Esophagus mucosa (tissue), 1 donor: ENCODE results near the gene FOXN3. TPM values are rescaled to one million over a fixed set of nuclear protein-coding genes. Genes with fewer than 3 reads are reported as not detected.

ENCODE experiments used
- ATAC-seq: fragments of 200-7000 bp; cut with Tn5 transposase; one replicate; pipeline ENCODE4 v1.9.1; 2020
- total RNA-seq: library from RNA; stranded (reverse); gene quantifications from one replicate; pipeline ENCODE4 v1.2.4, GENCODE V29; 2023
- donor health status: DM: yes; HTN: yes; CAD: no.

Gene FOXN3
- total RNA-seq, 1 donor from 2014 or later: 40.5 TPM

GRCh38 chr14:89359477-89360222 lies 57.4 kb downstream of the FOXN3 start:
- peak; percentile 8 for ATAC-seq

GRCh38 chr14:89357655-89358297 lies 59.3 kb downstream of the FOXN3 start:
- no peak for ATAC-seq

- ATAC-seq: no peak
Observed at GRCh38 chr14:89356927-89357326, 60.1 kb downstream of the FOXN3 start.

DNA sequence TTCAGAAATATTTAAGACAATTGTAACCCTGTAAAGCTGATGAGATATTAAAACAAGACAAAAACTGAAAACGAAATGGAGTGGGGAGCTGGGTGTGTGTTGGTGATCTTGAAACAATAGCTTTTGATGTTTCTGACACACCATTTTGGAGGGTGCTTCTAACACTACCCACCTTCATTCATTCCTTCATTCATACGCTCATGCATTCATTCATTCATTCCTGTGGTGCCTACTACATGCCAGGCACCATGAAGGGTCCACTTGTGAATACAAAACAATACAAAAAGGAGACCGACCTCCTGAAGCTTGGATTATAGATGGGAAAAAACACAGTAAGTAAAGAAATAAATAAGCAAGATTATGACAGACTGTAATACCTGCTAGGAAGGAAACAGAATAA lies 60.5 kb downstream of the FOXN3 start:
- no peak for ATAC-seq

DNA sequence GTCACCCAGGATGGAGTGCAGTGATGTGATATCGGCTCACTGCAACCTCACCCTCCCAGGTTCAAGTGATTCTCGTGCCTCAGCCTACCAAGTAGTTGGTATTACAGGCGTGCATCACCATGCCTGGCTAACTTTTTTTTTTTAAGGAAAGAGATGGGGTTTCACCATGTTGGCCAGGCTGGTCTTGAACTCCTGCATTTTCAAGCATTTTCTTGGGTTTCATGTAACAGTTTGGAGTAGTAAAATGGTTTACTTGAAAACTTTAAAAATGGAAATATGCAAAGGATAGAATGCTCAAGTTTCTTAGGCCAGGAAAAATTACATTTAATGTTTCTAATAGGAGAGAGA lies 63.3 kb downstream of the FOXN3 start:
- no peak for ATAC-seq

DNA sequence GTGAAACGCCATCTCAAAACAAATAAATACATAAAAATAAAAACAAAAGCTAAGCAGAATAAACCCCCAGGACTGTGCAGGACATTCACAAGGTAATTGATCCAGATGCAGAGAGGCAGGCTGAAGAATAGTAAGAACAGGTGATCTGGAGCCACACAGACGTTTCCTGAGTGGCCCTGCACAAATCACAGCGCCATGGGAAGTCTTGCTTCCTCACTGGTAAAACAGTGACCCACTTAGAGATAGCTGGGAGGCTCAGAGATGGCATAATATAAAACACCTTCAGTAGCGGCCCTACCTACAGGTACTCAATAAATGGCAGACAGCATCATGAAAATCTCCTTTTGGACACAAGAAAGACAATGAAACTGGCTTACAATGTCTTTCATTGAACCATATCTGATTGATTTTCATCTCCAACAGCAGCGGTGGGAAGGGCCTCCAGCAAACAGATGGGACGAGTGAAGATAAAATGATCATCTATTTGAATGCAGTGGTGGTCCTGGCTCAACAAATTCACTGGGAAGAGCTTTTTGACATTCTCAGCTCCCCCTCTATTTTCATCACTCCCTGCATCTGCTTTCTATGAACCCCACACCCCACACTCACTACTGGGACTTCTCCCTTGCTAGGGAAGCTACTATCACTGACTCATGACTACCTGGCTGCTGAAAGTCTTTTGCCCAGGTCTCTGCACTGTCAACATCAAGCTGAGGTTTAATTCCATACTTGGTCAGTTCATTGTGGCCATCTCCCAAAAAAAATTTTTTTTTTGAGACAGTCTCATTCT lies 63.9 kb downstream of the FOXN3 start:
- peak; percentile 25 for ATAC-seq

DNA sequence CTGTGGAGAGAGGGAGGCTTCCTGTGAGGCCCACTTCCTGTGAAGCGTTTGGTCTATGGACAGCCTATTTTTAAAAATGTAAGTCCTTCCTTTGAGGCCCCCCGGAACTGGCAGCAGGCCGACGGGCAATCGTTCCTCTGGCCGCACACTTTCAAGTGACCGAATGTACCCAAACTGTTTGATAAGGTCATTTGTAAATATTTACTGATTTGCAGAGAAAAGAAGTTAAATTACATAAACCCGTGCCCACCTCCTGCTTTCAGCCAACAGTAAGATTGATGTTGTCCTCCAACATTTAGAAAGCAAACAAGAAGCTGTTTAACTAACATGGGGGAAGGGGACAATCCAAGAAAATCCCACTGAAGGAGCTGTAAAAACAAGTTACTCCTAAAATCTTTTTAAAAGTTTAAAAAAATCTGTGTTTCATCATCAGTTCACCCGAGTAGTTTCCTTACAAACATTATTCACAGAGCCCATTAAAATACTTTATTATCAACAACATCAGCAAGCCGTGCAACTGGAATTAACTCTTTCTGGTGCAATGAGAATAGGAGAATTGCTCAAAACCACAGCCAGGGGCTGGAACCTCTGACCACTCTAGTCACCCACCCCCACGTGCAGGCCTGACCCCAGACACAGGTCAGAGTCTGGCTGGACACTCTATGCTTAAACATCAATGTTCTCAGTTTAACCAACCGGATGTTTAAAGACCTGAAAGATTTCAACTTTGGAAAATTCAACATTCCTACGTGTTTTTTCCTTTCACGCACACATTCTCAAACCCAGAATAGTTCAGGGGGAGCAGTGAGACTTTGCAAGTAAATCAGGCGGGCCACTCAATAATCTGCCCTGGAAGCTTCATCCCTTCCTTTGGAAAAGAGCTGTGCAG lies 65.3 kb downstream of the FOXN3 start:
- no peak for ATAC-seq

DNA sequence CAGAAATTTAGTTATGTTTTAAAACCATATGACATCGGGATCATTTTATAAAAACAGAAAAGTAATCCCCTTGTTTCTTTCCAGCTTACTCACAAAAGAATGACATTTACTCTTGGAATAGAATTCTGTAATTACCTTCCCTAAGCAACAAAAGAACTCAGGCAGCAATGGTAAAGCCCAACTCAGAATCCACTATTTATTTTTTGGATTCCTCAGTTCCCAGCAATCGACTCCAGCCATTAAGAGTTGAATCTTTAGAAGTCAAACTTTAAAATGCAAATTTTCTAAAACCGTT lies 65.9 kb downstream of the FOXN3 start:
- ATAC-seq: no peak

- ATAC-seq: no peak
Observed at GRCh38 chr14:89350152-89350551, 66.9 kb downstream of the FOXN3 start.

DNA sequence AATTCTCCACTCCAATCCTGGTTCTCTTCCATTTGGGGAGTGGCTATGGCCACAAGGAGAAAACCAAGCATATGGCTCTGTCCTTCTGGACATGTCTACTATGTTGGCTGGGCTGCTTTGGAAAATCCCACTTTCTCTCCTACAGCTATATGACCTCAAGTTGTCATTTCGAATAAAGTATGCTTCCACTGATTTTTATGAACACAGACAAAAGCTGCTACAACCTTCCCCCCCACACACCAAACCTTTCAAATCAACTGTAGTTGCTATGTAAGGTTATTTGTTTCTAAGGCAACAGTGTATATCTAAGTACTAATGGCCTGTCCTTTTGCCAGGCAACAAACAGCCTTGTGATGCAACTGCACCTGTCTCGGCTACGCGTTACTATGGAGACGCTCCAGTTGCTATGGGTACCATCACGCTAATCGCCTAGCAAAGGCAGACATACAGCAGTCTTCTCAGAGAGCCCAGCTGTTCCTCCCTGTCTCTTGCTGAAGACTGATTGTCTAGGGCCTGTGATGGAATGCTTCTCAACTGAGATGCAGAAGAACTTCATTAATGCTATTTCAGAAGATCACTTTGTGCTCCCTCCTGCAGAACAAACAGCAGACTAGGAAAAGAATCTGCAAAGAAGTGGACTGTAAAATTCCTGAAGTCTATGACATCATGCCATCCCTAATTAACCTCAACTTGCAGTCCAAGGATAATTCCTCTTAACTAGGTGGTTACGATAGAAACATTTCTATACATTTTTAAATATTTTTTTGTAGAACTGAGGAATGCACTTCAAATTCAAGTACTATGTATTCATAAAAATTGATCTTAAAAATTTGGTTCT lies 67.6 kb downstream of the FOXN3 start:
- ATAC-seq: no peak

- no peak for ATAC-seq
Observed at GRCh38 chr14:89348722-89349121, 68.3 kb downstream of the FOXN3 start.

DNA sequence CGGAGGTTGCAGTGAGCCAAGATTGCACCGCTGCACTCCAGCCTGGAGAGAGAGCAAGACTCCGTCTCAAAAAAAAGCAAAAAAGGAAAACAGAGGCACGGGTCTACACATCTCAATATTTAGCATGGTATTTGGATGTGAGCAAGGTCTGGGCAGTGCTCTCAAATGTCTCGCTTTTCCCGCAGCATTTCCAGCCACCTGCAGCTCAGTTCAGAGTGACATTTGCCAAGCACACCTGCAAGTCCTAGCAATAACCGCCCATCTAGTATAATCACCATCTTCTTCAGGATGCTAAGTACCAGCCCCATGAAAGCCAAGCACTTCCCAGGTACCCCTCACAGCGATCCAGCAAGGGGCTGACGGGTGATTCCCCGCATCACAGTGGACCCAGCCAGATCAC lies 69.1 kb downstream of the FOXN3 start:
- ATAC-seq: no peak

GRCh38 chr14:89344920-89345254 lies 72.1 kb downstream of the FOXN3 start:
- no peak for ATAC-seq

DNA sequence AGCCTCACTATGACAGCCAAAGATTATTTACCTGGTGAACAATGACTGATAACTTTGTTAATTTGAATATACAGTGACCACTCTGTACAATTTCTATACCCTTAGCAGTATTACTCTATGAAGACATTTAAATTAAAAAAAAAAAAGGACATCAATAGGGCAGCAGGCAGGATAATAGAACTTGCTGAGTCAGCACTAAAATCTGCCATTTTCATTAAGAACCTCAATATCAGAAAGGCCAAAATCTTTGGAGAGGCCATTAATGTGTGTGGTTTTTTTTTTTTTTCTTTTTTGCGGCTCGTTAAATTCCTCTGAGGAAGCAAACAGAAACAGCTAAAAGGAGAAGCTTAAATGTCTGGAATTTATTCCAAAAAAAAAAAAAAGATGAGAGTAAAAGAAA lies 73.7 kb downstream of the FOXN3 start:
- no peak for ATAC-seq

- ATAC-seq: no peak
Observed at GRCh38 chr14:89342049-89342448, 75.0 kb downstream of the FOXN3 start.

DNA sequence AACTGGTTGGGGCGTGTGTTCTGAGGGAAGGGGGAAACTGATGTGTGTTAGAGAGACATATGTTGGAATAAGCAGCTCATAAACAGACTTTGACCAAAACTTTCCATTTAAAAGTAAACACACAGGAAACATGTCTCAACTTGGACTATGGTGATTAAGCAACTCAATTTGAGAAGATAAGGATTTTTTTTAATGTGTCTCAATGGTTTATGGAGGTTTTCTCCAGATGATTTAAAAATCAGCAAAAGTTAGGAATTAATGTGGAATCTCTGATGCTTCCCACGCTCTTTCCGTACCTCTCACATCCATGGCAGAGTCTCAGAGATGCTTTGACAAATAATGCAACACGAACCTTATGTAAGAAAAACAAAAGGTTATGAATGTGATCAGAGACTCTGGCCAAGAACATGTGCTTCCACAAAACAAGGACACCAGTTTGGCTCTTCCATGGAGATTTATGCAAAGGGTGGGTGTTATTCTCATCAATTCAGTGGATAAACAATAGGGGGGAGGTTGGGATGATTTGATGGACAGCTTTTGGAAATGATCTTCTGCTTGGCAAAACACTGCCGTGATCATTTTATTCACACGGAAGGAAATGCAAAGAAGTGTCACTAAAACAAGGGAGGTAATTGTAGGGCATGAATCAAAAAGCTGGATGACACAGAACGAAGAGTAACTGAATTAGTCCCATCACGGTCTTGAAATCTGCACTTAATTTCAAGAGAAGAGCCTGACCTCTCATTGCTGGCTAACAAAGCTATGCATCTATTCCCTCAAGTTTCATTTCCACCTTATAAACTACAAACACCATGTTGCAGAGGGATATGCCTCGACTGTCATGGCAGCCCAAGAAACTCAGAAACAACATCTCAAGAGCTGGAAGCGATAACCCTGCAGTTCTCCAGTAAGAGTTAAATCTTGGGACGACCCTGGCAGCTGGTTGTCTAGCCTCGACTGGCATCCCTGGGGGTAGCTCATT lies 76.5 kb downstream of the FOXN3 start:
- ATAC-seq: no peak

DNA sequence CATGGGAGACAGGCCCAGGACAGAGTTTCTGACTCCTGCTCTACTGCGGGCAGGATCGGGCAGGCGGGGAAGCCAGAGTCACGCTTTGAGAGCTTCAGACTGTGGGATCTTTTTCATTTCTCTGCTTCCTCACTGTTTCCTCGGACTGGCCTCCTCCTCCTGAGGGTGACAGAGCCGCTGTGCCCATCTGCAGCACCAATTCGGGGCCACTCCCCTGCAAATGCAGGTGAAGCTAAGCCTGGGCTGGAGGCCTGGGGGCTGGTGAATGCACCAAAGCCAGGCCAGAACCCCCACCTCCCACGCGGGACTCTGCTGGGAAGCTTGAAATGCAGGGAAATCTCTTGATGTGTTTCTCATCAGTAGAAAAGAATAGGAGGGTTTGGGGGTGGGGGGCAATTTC lies 77.5 kb downstream of the FOXN3 start:
- ATAC-seq: peak; percentile 35

DNA sequence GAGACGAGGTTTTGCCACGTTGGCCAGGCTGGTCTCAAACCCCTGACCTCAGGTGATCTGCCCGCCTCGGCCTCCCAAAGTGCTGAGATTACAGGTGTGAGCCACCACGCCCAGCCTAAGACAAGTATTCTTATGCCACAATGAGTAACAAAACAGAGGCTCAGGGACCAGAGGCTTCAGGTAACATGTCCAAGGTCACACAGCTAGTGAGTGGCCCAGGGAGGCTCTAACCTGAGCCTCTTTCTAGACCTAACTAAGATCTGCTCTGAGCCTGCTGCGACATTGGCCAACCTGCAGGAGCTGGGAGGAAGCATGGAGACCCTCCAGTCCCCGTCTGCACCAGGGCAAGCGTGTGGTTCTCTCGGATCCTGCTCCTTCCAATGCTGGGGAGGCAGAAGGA lies 77.9 kb downstream of the FOXN3 start:
- ATAC-seq: no peak

- no peak for ATAC-seq
Observed at GRCh38 chr14:89336338-89336737, 80.7 kb downstream of the FOXN3 start.

DNA sequence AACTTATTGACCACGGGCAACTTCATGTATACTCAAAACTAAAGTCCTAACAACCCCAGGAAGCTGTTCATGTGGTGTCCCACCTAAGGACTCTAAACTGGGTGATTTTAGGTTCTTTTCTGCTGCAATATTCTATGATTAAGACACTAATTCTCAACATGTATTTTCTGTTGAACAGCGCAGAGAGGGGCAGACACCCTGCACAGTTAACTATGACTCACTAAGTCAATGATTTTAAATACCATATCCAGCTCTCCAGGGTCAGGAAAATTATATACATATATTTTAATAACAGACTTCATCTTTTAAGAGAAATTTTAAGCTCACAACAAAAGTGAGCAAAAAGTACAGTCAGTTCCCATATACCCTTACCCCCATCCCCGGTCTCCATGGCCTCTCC lies 85.0 kb downstream of the FOXN3 start:
- ATAC-seq: no peak

GRCh38 chr14:89331398-89331797 lies 85.6 kb downstream of the FOXN3 start:
- no peak for ATAC-seq
